HG02571 (cell line): ENCODE results near the gene TCF12.
"Not testable (repeated sequence)": the region's sequence is repeated elsewhere in the genome, so short reads cannot be mapped to it uniquely, and the experiment has no call there.

Experiments used
- ATAC-seq: cut with Tn5 transposase; IDR thresholded peaks from one replicate; pipeline ENCODE4 v1.9.1; 2021; ENCODE audit warnings: mild to moderate bottlenecking, moderate library complexity; ENCODE audit not compliant: unreplicated experiment

TCF12 gene

GRCh38 chr15:57133127-57133968, 214.9 kb downstream of the TCF12 start:
- ATAC-seq, result no peak

GRCh38 chr15:57134071-57134605, 215.7 kb downstream of the TCF12 start:
- no peak for ATAC-seq

DNA sequence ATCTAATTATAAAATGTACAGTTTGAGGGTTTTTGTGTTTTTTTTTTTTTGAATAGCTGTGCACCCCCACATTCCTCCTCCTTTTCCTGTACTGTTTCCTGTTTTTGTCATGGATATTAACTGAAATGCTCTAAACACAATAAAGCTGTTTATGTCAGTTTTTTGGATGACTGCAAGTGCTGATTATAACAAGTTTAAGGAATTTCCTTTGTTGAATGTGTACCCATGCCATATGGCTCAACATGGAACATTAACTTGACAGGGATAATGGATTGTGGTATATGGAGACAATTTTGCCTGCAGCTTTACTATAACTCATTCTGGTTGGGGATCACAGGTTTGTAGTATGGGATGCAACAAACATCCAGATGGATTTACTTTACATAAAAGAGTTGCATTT, 216.4 kb downstream of the TCF12 start:
- ATAC-seq, result no peak

- no peak for ATAC-seq
These were observed 217.4 kb downstream of the TCF12 start for GRCh38 chr15:57135800-57136199.

DNA sequence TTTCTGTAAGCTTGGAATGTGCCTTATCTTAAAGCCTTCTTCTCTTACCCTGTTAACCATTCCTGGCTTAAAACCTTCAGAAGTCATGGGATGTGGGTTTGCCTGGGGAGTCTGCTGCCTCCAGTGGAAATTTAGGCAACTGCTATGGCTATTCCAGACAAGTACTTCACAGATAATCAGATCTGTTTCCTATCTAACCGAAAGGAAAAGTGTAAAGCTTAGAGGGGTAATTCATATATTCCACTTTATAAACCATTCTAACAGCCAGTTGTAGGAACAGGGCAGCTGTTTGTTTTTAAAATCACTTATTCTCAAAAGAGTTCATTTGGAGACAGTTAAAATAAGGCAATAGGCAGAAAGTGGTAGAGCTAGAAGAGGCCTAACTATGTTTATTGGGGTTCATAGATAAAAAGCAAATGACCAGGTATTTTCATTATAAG, 219.9 kb downstream of the TCF12 start:
- no peak for ATAC-seq

- no peak for ATAC-seq
These were observed 225.2 kb downstream of the TCF12 start for GRCh38 chr15:57143511-57144078.

DNA sequence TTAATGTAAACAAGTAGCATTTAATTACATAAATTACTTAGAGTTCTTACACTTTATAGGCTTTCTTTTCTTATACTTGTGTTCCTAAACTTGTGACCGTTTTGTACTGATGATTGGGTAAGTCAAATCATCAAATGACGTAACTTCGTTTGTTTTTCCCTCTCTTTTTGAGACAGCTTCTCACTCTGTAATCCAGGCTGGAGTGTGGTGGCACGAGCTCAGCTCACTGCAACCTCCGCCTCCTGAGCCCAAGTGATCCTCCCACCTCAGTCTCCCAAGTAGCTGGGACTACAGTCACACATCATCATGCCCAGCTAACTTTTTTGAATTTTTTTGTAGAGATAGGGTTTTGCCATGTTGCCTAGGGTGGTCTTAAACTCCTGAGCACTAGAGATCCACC, 226.0 kb downstream of the TCF12 start:
- no peak for ATAC-seq

- no peak for ATAC-seq
These were observed 228.2 kb downstream of the TCF12 start for GRCh38 chr15:57146506-57147201.

- no peak for ATAC-seq
These were observed 229.2 kb downstream of the TCF12 start for GRCh38 chr15:57147621-57148020.

GRCh38 chr15:57148262-57148661, 229.8 kb downstream of the TCF12 start:
- ATAC-seq, result no peak

- ATAC-seq, result no peak
These were observed 230.8 kb downstream of the TCF12 start for GRCh38 chr15:57149196-57149595.

GRCh38 chr15:57150066-57150865, 231.8 kb downstream of the TCF12 start:
- no peak for ATAC-seq

GRCh38 chr15:57150866-57151203, 232.4 kb downstream of the TCF12 start:
- ATAC-seq, result not testable (repeated sequence)

- no peak for ATAC-seq
These were observed 233.7 kb downstream of the TCF12 start for GRCh38 chr15:57152133-57152532.

GRCh38 chr15:57152666-57153539, 234.5 kb downstream of the TCF12 start:
- no peak for ATAC-seq

DNA sequence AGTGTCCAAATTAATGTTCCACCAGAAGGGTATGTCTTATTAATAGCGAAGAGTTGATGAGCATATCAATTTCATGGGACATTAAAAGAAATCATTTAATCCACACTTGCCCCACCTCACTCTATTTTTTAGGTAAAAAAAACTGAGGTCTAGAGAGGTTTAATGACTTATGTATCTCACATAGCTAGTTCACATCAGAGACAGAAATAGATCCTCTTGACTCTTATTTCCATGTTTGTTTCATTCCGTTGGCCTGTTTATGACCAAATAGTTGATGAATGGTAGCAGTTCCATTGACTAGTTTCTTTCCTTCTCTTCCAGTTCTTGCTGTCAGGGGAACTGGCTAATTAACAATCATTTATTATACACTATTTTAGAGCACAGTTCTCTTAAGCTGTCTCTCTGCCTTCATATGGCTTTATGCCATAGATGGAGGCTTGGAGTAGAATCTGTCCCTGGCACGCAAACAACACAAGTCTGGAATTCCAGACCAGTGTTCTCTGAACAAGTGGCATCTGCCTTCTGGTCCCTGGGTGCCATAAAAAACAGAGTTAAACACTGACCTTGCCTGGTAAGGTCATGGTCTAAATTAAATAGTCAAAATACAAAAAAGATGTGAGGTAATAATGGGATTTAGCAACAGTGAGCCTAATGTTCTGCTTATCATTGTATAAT, 237.9 kb downstream of the TCF12 start:
- no peak for ATAC-seq

- ATAC-seq, result no peak
These were observed 240.1 kb downstream of the TCF12 start for GRCh38 chr15:57158589-57158988.

DNA sequence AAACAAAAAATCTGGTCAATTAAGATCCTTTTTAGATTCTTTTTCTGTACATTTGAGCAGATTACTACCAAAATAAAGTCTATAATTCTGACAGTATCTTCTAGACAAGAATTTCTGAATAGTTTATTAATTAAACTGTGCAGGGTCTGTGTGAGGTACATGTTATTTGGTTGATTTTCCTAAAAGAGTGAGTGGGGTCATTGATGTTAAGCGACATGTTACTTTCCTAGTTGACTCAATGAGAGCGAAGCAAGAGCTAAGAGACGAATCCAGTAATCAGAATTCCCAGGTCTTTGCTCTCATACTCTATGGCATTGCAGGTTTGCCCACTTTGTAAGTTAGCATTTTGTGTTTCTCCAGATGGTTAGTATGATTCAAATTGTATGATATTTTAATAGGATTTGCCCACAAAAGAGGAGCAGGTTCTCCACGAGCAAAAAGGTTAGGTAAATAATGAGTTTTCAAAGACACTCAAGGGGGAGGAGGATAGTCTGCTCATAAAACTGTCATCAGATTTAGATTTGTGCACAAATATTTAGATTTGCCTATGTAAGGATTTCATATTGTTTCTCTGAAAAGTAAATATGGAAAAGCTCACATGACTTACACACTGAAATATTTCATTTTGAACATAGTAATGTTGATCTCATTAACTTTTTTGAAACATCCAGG, 240.7 kb downstream of the TCF12 start:
- ATAC-seq, result no peak

DNA sequence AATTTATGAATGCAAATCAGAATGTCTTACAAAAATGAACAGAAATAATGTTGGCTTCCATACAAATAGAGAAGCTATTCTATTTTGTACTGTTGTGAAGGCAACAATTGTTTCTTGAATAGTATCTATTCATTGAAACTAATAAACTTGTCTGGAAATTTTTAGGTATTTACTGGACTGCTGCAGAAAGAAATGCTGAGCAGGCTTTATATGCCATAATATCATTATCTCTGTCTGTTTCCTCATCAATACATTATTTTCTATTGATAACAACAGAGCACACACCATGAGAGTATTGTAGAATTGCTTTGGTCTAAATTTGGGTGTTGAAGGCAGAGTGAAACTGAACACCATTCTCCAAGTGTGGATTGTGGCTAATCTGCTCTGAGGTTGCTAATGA, 241.3 kb downstream of the TCF12 start:
- ATAC-seq, result no peak
